AML-193 (cell line): Measurements from ENCODE around the gene LRIG1.

Experiments used
- DNase-seq, 2 experiments: peaks; one replicate each; lab custom pipeline; 2025; lab: John Stamatoyannopoulos, UW

Gene LRIG1

GRCh38 chr3:66403323-66403990, 97.4 kb downstream of the LRIG1 start:
- no peak for DNase-seq

GRCh38 chr3:66402596-66403290, 98.1 kb downstream of the LRIG1 start:
- DNase-seq = no peak

- DNase-seq = no peak
These were observed 98.9 kb downstream of the LRIG1 start for GRCh38 chr3:66401675-66402491.

GRCh38 chr3:66401157-66401550, 99.7 kb downstream of the LRIG1 start:
- no peak for DNase-seq

- DNase-seq = no peak
These were observed 100.2 kb downstream of the LRIG1 start for GRCh38 chr3:66400411-66401156.

- DNase-seq = no peak
These were observed 101.1 kb downstream of the LRIG1 start for GRCh38 chr3:66399529-66400232.

- DNase-seq = no peak
These were observed 102.4 kb downstream of the LRIG1 start for GRCh38 chr3:66398228-66399025.

GRCh38 chr3:66397745-66398144, 103.1 kb downstream of the LRIG1 start:
- peak in 1 of 2 experiments; percentile 3 for DNase-seq

- no peak for DNase-seq
These were observed 103.9 kb downstream of the LRIG1 start for GRCh38 chr3:66396888-66397287.

- no peak for DNase-seq
These were observed 104.6 kb downstream of the LRIG1 start for GRCh38 chr3:66396161-66396760.

GRCh38 chr3:66395635-66396034, 105.2 kb downstream of the LRIG1 start:
- DNase-seq = no peak

GRCh38 chr3:66394753-66395249, 106.0 kb downstream of the LRIG1 start:
- DNase-seq = no peak

- no peak for DNase-seq
These were observed 106.6 kb downstream of the LRIG1 start for GRCh38 chr3:66394019-66394752.

- no peak for DNase-seq
These were observed 107.4 kb downstream of the LRIG1 start for GRCh38 chr3:66393333-66394005.

GRCh38 chr3:66392966-66393332, 107.9 kb downstream of the LRIG1 start:
- no peak for DNase-seq

GRCh38 chr3:66392512-66392911, 108.3 kb downstream of the LRIG1 start:
- no peak for DNase-seq

- DNase-seq = no peak
These were observed 110.8 kb downstream of the LRIG1 start for GRCh38 chr3:66390013-66390412.

- DNase-seq = no peak
These were observed 113.7 kb downstream of the LRIG1 start for GRCh38 chr3:66386925-66387650.
